ENCODE measurements around the gene DNM3.

The DNM3 gene

DNA sequence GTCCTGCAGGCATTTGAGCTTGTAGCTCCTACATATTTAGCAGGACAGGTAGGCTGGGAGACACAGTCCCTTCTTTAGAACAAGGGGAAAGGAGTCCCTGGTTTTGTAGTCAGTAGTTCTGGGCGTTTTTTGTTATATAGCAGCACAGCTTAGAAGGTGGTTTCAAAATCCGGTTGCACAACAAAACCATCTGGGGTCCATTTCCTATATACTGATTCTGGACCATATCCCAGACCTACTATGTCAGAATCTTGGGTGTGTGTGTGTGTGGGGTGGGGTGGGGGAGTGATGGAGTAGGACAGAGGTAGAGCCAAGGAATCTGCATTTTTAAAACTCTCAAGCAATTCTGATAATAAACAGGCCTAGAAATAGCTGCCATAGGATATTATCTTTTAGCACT is 38.3 kb upstream of the DNM3 start:
- DNase-seq (ENCODE audit: low read depth) = peak; percentile 92
- TF ChIP-seq CTCF (IDR thresholded peaks at IDR 0.05; ENCODE audit: low read length, missing control alignments) = no peak
- no peak overlapping the region for H3K4me3 ChIP-seq (replicated peaks; ENCODE audit: low read depth, low read length)

DNA sequence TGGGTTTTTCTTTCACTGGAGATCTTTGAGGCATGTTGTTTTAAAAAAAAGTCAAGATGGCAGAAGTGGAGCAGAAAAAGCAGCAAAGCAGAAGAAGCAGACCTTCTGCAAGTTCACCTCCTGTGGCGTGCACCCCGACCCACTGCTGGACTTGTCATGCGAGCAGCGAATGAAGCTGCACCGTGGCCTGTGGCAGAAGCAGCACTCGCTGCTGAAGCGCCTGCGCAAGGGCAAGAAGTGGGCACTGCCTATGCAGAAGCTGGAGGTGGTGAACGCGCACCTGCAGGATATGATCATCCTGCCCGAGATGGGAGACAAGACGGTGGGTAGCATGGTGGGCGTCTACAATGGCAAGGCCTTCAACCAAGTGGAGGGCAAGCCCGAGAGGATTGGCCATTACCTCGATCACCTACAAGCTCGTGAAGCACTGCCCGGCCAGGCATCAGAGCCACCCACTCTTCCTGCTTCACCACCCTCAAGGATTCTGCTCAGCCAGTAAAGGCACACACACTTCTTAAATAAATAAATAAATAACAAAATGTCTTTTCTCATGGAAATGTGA is 37.8 kb upstream of the DNM3 start:
- no peak for DNase-seq (ENCODE audit: low read depth)
- no peak for TF ChIP-seq CTCF (IDR thresholded peaks at IDR 0.05; ENCODE audit: low read length, missing control alignments)
- no peak overlapping the region for H3K4me3 ChIP-seq (replicated peaks; ENCODE audit: low read depth, low read length)

DNA sequence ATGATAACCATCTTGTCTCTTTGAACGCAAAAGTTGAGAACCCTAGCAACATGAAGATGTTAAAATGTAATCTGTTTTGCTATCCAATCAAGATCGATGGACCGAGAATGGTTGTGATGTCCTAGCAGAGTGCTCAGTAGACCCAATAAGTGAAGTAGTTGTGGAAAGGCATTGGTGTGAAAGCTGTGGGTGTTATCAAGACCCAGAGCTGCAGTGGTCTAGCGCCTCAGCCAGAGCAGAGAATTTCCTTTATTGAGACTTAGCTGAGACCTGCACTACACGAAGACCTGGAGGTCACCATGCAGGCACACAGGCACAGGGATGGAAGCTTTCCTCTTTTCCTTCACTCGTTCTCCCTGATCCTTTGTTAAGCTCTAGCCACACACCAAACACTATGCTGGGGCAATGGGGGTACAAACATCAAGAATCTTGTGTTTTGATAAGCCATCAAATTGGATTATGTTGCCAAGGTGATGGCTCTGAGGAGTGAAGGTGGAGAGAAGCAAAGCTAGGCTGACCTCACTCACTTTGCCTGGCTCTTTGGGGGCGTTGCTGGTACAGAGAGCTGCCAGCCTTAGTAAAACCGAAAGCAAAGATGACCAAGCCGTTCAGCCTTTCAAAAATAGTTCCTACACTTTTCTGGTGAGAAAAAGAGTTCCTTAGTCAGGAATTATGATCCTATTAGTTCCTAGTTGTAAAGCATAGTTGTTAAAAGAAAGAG is 35.7 kb upstream of the DNM3 start:
- no peak for TF ChIP-seq CTCF (IDR thresholded peaks at IDR 0.05; ENCODE audit: low read length, missing control alignments)
- no peak for DNase-seq (ENCODE audit: low read depth)

GRCh38 chr1:171807556-171807955 is 33.7 kb upstream of the DNM3 start:
- TF ChIP-seq CTCF (IDR thresholded peaks at IDR 0.05; ENCODE audit: low read length, missing control alignments) = no peak
- no peak for DNase-seq (ENCODE audit: low read depth)
- H3K4me3 ChIP-seq (replicated peaks; ENCODE audit: low read depth, low read length) = no peak overlapping the region

More for the DNA sequence above, 35.7 kb upstream of the DNM3 start:
- H3K4me3 ChIP-seq (replicated peaks; ENCODE audit: low read depth, low read length) = no peak overlapping the region

DNA sequence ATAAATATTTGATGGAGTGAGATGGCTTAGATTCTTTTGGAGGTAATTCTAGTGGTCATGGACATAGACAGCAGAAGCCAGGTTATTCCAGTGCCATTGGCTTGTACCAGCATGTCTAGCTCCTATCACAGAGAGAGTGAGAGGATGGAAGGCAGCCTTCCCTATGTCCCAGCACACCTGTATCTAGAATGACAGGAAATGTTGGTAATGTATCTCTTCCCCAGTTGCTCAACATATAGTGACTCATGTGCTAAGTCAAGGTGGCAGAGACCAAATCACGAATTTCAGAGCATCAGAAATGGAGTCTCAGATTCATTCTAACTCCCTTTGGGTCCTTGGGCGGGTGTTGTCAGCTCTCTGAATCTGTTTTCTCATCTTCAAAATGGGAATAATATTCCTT is 31.5 kb upstream of the DNM3 start:
- DNase-seq (ENCODE audit: low read depth) = no peak
- TF ChIP-seq CTCF (IDR thresholded peaks at IDR 0.05; ENCODE audit: low read length, missing control alignments) = no peak
- no peak overlapping the region for H3K4me3 ChIP-seq (replicated peaks; ENCODE audit: low read depth, low read length)

DNA sequence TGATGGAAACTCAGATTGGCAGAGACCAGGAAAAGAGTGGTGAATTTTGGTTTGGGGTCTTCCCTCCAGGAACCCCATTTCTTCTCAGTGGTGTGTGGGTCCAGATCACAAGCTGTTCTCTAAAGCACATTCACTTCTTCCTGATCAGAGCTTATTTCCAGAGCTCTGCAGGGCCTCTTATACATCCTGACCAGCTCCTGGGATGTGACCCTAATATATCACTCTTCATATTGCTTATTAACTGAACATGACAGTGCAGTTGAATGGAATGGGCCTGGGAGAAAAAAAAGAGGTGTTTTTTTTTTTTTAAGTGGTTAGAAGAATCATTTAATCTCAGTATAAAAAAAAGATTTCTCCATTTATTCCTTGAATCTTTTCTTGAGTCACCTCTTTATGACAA is 29.6 kb upstream of the DNM3 start:
- TF ChIP-seq CTCF (IDR thresholded peaks at IDR 0.05; ENCODE audit: low read length, missing control alignments) = no peak
- DNase-seq (ENCODE audit: low read depth) = no peak
- H3K4me3 ChIP-seq (replicated peaks; ENCODE audit: low read depth, low read length) = no peak overlapping the region

GRCh38 chr1:171814692-171815091 is 26.6 kb upstream of the DNM3 start:
- no peak overlapping the region for H3K4me3 ChIP-seq (replicated peaks; ENCODE audit: low read depth, low read length)
- peak; percentile 42 for DNase-seq (ENCODE audit: low read depth)
- TF ChIP-seq CTCF (IDR thresholded peaks at IDR 0.05; ENCODE audit: low read length, missing control alignments) = no peak
